ENCODE data around the gene SEC62.

The SEC62 gene

DNA sequence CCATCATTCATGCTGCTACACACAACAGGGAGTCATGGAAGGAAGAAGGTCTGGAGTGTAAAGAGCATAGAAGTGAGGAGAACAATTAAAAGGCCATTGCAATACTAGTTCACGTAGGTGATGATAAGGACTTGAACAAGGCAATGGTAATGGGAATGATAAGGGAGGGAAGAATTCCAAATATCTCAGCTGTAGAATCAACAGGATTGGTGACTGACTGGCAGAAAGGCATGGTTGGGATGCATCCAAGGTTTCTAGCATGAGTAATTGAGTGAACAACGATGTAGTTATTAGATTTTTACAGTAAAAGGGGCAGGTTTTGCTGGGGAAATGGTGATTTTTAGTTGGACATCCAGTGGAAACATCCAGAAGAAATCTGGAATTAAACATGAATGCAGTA, 2.4 kb upstream of the SEC62 start:
- peaks cover 6% of the 10 kb centered on the region for H3K79me1 ChIP-seq (ENCODE audit: low read length)
- H3K4ac ChIP-seq (ENCODE audit: low read depth, low read length): no peak overlapping the region
- H3K4me3 ChIP-seq (ENCODE audit: low read depth, low read length): no peak overlapping the region
- no peak overlapping the region for H3K4me2 ChIP-seq (ENCODE audit: low read length)
- no peak overlapping the region for H4K91ac ChIP-seq (ENCODE audit: low read depth, low read length)
- no peak overlapping the region for H2AK5ac ChIP-seq (ENCODE audit: low read length)
- no peak overlapping the region for H3K18ac ChIP-seq (ENCODE audit: low read length)
- H3K4me1 ChIP-seq (ENCODE audit: control insufficient read depth in 1 of 2, insufficient read depth in 2 of 2, low read length in 2 of 2): no peaks in the 10 kb centered on the region
- peaks cover 10% of the 10 kb centered on the region for H3K79me2 ChIP-seq (ENCODE audit: control insufficient read depth, insufficient read depth, low read length, poor library complexity)
- no peak overlapping the region for H2AFZ ChIP-seq (ENCODE audit: insufficient read depth, low read length, poor library complexity)
- no peak overlapping the region for H4K12ac ChIP-seq (ENCODE audit: low read depth, low read length)
- H3K23ac ChIP-seq (ENCODE audit: low read length): no peak overlapping the region
- no peaks in the 10 kb centered on the region for H3K9me3 ChIP-seq (ENCODE audit: insufficient read depth, low read depth, low read length)
- no peaks in the 10 kb centered on the region for H3K36me3 ChIP-seq (ENCODE audit: control insufficient read depth in 1 of 2, insufficient read depth in 2 of 2, low read length in 2 of 2)
- no peak overlapping the region for H2BK5ac ChIP-seq (ENCODE audit: low read depth, low read length, poor library complexity)
- no peak overlapping the region for H3K9ac ChIP-seq (ENCODE audit: low read length)
- H4K8ac ChIP-seq (ENCODE audit: low read depth, low read length): no peak overlapping the region
- no CpG with 5 or more reads among the region's 2 CpGs for WGBS (ENCODE audit: extremely low coverage, insufficient coverage, insufficient read length)
- H3K14ac ChIP-seq (ENCODE audit: low read length): no peak overlapping the region
- H2BK120ac ChIP-seq (ENCODE audit: insufficient read depth, low read length, poor library complexity): no peak overlapping the region
- DNase-seq: peak; percentile 50 to 92
- H3K27ac ChIP-seq (ENCODE audit: low read depth, low read length): no peak overlapping the region
- no peak overlapping the region for H2BK12ac ChIP-seq (ENCODE audit: low read length)
- no peaks in the 10 kb centered on the region for H3K27me3 ChIP-seq (ENCODE audit: insufficient read depth, low read length)

DNA sequence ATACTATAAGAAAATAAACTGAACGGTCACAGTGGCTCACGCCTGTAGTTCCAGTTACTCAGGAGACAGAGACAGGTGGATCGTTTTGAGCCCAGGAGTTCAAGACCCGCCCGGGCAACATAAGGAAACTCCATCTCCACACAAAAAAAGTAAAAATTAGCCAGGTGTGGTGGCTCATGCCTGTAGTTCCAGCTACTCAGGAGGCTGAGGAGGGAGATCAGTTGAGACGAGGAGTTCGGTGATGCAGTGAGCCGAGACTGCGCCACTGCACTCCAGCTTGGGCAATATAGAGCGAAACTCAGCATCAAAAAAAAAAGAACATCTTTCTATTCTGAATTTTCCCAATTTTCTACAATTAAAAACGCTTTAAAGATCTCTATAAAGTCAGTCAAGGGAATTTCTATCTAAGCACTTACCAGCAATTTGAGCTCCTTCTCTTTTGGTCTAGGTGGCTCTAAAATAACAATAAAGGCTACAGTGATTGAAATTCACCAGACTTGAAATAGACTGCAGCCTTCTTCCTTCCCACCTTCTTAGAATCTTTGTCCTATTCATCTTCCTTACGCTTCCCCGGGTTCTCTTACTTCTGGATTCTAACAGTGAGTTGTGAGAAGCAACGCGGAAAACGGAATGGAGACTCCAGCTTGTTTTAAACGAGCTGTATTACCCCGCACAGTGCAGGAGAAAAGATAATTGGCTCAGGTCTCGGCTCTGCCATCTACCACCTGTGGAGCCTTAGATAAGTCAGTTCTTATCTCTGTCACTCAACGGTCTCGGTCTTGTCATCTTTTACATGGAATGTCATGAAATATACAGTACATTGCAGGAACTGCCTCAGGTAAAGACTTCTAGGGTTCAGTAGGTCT, 812 bp upstream of the SEC62 start:
- H3K4me3 ChIP-seq (ENCODE audit: low read depth, low read length): peak overlapping the region; percentile 74
- H4K8ac ChIP-seq (ENCODE audit: low read depth, low read length): peak overlapping the region; percentile 80
- DNase-seq: peak; percentile 11 to 52
- H2BK12ac ChIP-seq (ENCODE audit: low read length): no peak overlapping the region
- peak overlapping the region; percentile 28 for H3K14ac ChIP-seq (ENCODE audit: low read length)
- H3K18ac ChIP-seq (ENCODE audit: low read length): no peak overlapping the region
- peak overlapping the region; percentile 75 for H3K4me2 ChIP-seq (ENCODE audit: low read length)
- H3K27ac ChIP-seq (ENCODE audit: low read depth, low read length): no peak overlapping the region
- H2AFZ ChIP-seq (ENCODE audit: insufficient read depth, low read length, poor library complexity): peak overlapping the region; percentile 69
- no peak overlapping the region for H3K23ac ChIP-seq (ENCODE audit: low read length)
- no peak overlapping the region for H2BK120ac ChIP-seq (ENCODE audit: insufficient read depth, low read length, poor library complexity)
- no peaks in the 10 kb centered on the region for H3K9me3 ChIP-seq (ENCODE audit: insufficient read depth, low read depth, low read length)
- no peak overlapping the region for H3K4ac ChIP-seq (ENCODE audit: low read depth, low read length)
- H2AK5ac ChIP-seq (ENCODE audit: low read length): no peak overlapping the region
- H3K4me1 ChIP-seq (ENCODE audit: control insufficient read depth in 1 of 2, insufficient read depth in 2 of 2, low read length in 2 of 2): no peaks in the 10 kb centered on the region
- H3K36me3 ChIP-seq (ENCODE audit: control insufficient read depth in 1 of 2, insufficient read depth in 2 of 2, low read length in 2 of 2): no peaks in the 10 kb centered on the region
- no peak overlapping the region for H4K12ac ChIP-seq (ENCODE audit: low read depth, low read length)
- H3K9ac ChIP-seq (ENCODE audit: low read length): peak overlapping the region; percentile 30
- 100% methylated on average over 1 of the region's 21 CpGs for WGBS (ENCODE audit: extremely low coverage, insufficient coverage, insufficient read length)
- no peak overlapping the region for H2BK5ac ChIP-seq (ENCODE audit: low read depth, low read length, poor library complexity)
- H3K79me2 ChIP-seq (ENCODE audit: control insufficient read depth, insufficient read depth, low read length, poor library complexity): peaks cover 10% of the 10 kb centered on the region
- peaks cover 6% of the 10 kb centered on the region for H3K79me1 ChIP-seq (ENCODE audit: low read length)
- peak overlapping the region; percentile 13 for H4K91ac ChIP-seq (ENCODE audit: low read depth, low read length)
- no peaks in the 10 kb centered on the region for H3K27me3 ChIP-seq (ENCODE audit: insufficient read depth, low read length)

- no peak overlapping the region for H2BK12ac ChIP-seq (ENCODE audit: low read length)
- peak overlapping the region; percentile 77 for H4K91ac ChIP-seq (ENCODE audit: low read depth, low read length)
- H3K18ac ChIP-seq (ENCODE audit: low read length): peak overlapping the region; percentile 88
- peak overlapping the region; percentile 27 for H4K8ac ChIP-seq (ENCODE audit: low read depth, low read length)
- H3K4ac ChIP-seq (ENCODE audit: low read depth, low read length): peak overlapping the region; percentile 28
- H3K36me3 ChIP-seq (ENCODE audit: control insufficient read depth in 1 of 2, insufficient read depth in 2 of 2, low read length in 2 of 2): peaks cover 0 to 2% of the 10 kb centered on the region in 2 experiments
- H3K79me1 ChIP-seq (ENCODE audit: low read length): peaks cover 6% of the 10 kb centered on the region
- no peak overlapping the region for H3K23ac ChIP-seq (ENCODE audit: low read length)
- H3K4me1 ChIP-seq (ENCODE audit: control insufficient read depth in 1 of 2, insufficient read depth in 2 of 2, low read length in 2 of 2): no peaks in the 10 kb centered on the region
- H2BK5ac ChIP-seq (ENCODE audit: low read depth, low read length, poor library complexity): no peak overlapping the region
- H4K12ac ChIP-seq (ENCODE audit: low read depth, low read length): peak overlapping the region; percentile 79
- H2AK5ac ChIP-seq (ENCODE audit: low read length): no peak overlapping the region
- H3K4me3 ChIP-seq (ENCODE audit: low read depth, low read length): peak overlapping the region; percentile 87
- H3K14ac ChIP-seq (ENCODE audit: low read length): peak overlapping the region; percentile 58
- no peaks in the 10 kb centered on the region for H3K27me3 ChIP-seq (ENCODE audit: insufficient read depth, low read length)
- peak overlapping the region; percentile 22 for H3K27ac ChIP-seq (ENCODE audit: low read depth, low read length)
- peaks cover 13% of the 10 kb centered on the region for H3K79me2 ChIP-seq (ENCODE audit: control insufficient read depth, insufficient read depth, low read length, poor library complexity)
- H3K4me2 ChIP-seq (ENCODE audit: low read length): peak overlapping the region; percentile 75
- peak overlapping the region; percentile 86 for H3K9ac ChIP-seq (ENCODE audit: low read length)
- DNase-seq: peak; percentile 24 to 43
- H2AFZ ChIP-seq (ENCODE audit: insufficient read depth, low read length, poor library complexity): peak overlapping the region; percentile 2
- no CpG with 5 or more reads among the region's 44 CpGs for WGBS (ENCODE audit: extremely low coverage, insufficient coverage, insufficient read length)
- H3K9me3 ChIP-seq (ENCODE audit: insufficient read depth, low read depth, low read length): no peaks in the 10 kb centered on the region
- H2BK120ac ChIP-seq (ENCODE audit: insufficient read depth, low read length, poor library complexity): peak overlapping the region; percentile 44
Observed at GRCh38 chr3:169966951-169967915, 626 bp downstream of the SEC62 start.

DNA sequence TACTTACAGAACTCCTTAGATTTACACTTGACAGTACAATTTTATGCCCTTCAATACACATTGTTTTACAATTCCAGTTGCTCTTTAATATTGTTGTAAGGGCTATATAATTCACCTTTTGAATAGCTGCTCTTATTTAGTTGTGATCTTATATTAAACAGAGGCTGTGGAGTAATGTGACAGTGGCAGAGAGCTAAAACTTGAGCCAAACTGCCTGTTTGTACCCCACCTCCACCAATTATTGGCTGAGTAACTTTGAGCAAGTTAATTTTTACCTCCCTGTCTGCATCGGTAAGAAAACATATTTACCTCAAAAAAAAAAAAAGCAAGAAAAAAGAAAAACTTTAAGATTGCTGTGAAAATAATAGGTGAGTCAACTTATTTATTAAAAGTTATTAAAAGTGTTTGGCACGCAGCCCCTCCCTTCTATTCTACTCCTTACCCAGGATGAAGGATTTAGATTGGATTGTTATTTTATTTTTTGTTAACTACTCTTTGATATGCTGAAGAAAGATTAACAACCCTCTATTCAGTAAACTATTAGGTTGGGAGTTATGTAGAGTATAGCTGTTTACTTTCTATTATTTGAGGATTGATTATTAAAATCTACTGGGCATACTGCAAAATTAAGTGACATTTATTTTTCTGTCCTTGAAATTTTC, 1.7 kb downstream of the SEC62 start:
- H4K8ac ChIP-seq (ENCODE audit: low read depth, low read length): no peak overlapping the region
- H4K12ac ChIP-seq (ENCODE audit: low read depth, low read length): no peak overlapping the region
- no peaks in the 10 kb centered on the region for H3K27me3 ChIP-seq (ENCODE audit: insufficient read depth, low read length)
- no peak overlapping the region for H2BK120ac ChIP-seq (ENCODE audit: insufficient read depth, low read length, poor library complexity)
- H3K9me3 ChIP-seq (ENCODE audit: insufficient read depth, low read depth, low read length): no peaks in the 10 kb centered on the region
- H3K79me1 ChIP-seq (ENCODE audit: low read length): peaks cover 6% of the 10 kb centered on the region
- no peak overlapping the region for H2AK5ac ChIP-seq (ENCODE audit: low read length)
- peak overlapping the region; percentile 89 for H3K4ac ChIP-seq (ENCODE audit: low read depth, low read length)
- H3K23ac ChIP-seq (ENCODE audit: low read length): no peak overlapping the region
- no peak overlapping the region for H3K27ac ChIP-seq (ENCODE audit: low read depth, low read length)
- H3K4me2 ChIP-seq (ENCODE audit: low read length): no peak overlapping the region
- no peak overlapping the region for H3K14ac ChIP-seq (ENCODE audit: low read length)
- DNase-seq: no peak
- no peaks in the 10 kb centered on the region for H3K4me1 ChIP-seq (ENCODE audit: control insufficient read depth in 1 of 2, insufficient read depth in 2 of 2, low read length in 2 of 2)
- H3K79me2 ChIP-seq (ENCODE audit: control insufficient read depth, insufficient read depth, low read length, poor library complexity): peaks cover 14% of the 10 kb centered on the region
- no peak overlapping the region for H4K91ac ChIP-seq (ENCODE audit: low read depth, low read length)
- no CpG with 5 or more reads among the region's 2 CpGs for WGBS (ENCODE audit: extremely low coverage, insufficient coverage, insufficient read length)
- H3K36me3 ChIP-seq (ENCODE audit: control insufficient read depth in 1 of 2, insufficient read depth in 2 of 2, low read length in 2 of 2): peaks cover 0 to 2% of the 10 kb centered on the region in 2 experiments
- H2AFZ ChIP-seq (ENCODE audit: insufficient read depth, low read length, poor library complexity): no peak overlapping the region
- no peak overlapping the region for H2BK12ac ChIP-seq (ENCODE audit: low read length)
- H3K4me3 ChIP-seq (ENCODE audit: low read depth, low read length): no peak overlapping the region
- no peak overlapping the region for H3K9ac ChIP-seq (ENCODE audit: low read length)
- H3K18ac ChIP-seq (ENCODE audit: low read length): no peak overlapping the region
- H2BK5ac ChIP-seq (ENCODE audit: low read depth, low read length, poor library complexity): no peak overlapping the region

All from trophoblast cell (in vitro differentiated cells and primary cell).